Neural cell (in vitro differentiated cells): ENCODE results near the gene MYO5A.

Experiments
- EP300 ChIP-seq: fragments of 450-650 bp; conservative IDR thresholded peaks from 2 replicates; pipeline ENCODE4 v1.6.1; 2014; ENCODE audit warnings: antibody characterized with exemption, mild to moderate bottlenecking, moderate library complexity; ENCODE audit not compliant: poor library complexity, severe bottlenecking
- MXI1 ChIP-seq: fragments of 450-650 bp; conservative IDR thresholded peaks from 2 replicates; pipeline ENCODE4 v1.6.1; 2014; ENCODE audit warnings: antibody characterized with exemption, mild to moderate bottlenecking; ENCODE audit not compliant: poor library complexity, severe bottlenecking
- POLR2AphosphoS5 ChIP-seq: IDR thresholded peaks from 2 replicates; pipeline ENCODE4 v1.6.1; 2012
- REST ChIP-seq: IDR thresholded peaks from 2 replicates; pipeline ENCODE4 v1.6.1; 2012; ENCODE audit warnings: borderline replicate concordance
- SMC3 ChIP-seq: fragments of 450-650 bp; conservative IDR thresholded peaks from 2 replicates; pipeline ENCODE4 v1.6.1; 2014; ENCODE audit warnings: antibody characterized with exemption, mild to moderate bottlenecking, moderate library complexity; ENCODE audit not compliant: poor library complexity
- TAF1 ChIP-seq: IDR thresholded peaks from 2 replicates; pipeline ENCODE4 v1.6.1; 2012; ENCODE audit warnings: low read depth
- TF ChIP-seq, protein P1 (sequence below): fragments of 450-650 bp; IDR thresholded peaks from 2 replicates; pipeline ENCODE4 v1.5.1; 2014; ENCODE audit warnings: antibody characterized with exemption, mild to moderate bottlenecking, moderate library complexity; ENCODE audit not compliant: poor library complexity, severe bottlenecking

DNA sequence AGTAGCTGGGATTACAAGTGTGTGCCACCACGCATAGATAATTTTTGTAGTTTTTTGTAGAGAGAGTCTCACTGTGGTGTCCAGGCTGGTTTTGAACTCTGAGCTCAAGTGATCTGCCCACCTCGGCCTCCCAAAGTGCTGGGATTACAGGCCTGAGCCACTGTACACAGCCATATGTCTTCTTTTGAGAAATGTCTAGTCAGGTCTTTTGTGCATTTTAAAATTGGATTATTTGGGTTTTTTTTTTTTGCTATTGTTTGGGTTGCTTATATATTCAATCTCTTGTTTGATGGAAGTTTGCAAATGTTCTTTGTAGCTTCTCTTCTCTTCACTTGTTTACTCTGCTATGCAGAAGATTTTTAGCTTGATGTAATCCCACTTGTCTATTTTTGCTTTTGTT lies 46.4 kb upstream of the MYO5A start:
- TF ChIP-seq SMC3 (no peak), TAF1 (no peak), REST (no peak), MXI1 (no peak), POLR2AphosphoS5 (no peak), EP300 (no peak)
- TF ChIP-seq, protein P1, sequence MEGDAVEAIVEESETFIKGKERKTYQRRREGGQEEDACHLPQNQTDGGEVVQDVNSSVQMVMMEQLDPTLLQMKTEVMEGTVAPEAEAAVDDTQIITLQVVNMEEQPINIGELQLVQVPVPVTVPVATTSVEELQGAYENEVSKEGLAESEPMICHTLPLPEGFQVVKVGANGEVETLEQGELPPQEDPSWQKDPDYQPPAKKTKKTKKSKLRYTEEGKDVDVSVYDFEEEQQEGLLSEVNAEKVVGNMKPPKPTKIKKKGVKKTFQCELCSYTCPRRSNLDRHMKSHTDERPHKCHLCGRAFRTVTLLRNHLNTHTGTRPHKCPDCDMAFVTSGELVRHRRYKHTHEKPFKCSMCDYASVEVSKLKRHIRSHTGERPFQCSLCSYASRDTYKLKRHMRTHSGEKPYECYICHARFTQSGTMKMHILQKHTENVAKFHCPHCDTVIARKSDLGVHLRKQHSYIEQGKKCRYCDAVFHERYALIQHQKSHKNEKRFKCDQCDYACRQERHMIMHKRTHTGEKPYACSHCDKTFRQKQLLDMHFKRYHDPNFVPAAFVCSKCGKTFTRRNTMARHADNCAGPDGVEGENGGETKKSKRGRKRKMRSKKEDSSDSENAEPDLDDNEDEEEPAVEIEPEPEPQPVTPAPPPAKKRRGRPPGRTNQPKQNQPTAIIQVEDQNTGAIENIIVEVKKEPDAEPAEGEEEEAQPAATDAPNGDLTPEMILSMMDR, result no peak
